ENCODE data around the gene ATG2A. TPM values are rescaled to one million over a fixed set of nuclear protein-coding genes. Genes with fewer than 3 reads are reported as not detected.

Gene ATG2A
- total and polyA plus RNA-seq, 9 of the 15 experiments (the other 6 are each of a cell fraction or from before 2014, with no cell fraction given) = 0.25 to 45.9 (median 5.2) TPM

- TF ChIP-seq ZBTB40 (IDR thresholded peaks at IDR 0.05) = no peak
- TF ChIP-seq ZBTB40 (CRISPR knock-in tag; IDR thresholded peaks at IDR 0.05) = 0 out of 2 replicates have a peak, but pooled peaks have one; percentile 14
- TF ChIP-seq YY1 (IDR thresholded peaks at IDR 0.05; ENCODE audit: borderline replicate concordance in 1 of 3, control insufficient read depth in 1 of 3, extremely low read depth in 1 of 3, insufficient read depth in 3 of 3, insufficient read length in 1 of 3, insufficient replicate concordance in 2 of 3, low read depth in 1 of 3, low read length in 2 of 3) = peak in 1 of 3 experiments; percentile 45
- no peak for TF ChIP-seq CEBPB (tag; IDR thresholded peaks at IDR 0.05)
- 0 out of 2 replicates have a peak, but pooled peaks have one; percentile 44 for TF ChIP-seq ZBTB2 (IDR thresholded peaks at IDR 0.05)
- TF ChIP-seq MYNN (IDR thresholded peaks at IDR 0.05) = 0 out of 2 replicates have a peak, but pooled peaks have one; percentile 44
- TF ChIP-seq MYNN (CRISPR knock-in tag; IDR thresholded peaks at IDR 0.05) = no peak
- peak; percentile 8; the same call in 1 of the 2 replicates for TF ChIP-seq OTX1 (CRISPR knock-in tag; IDR thresholded peaks at IDR 0.05)
- TF ChIP-seq CXXC5 (CRISPR knock-in tag; IDR thresholded peaks at IDR 0.05) = peak; percentile 55
- TF ChIP-seq ARID1B (IDR thresholded peaks at IDR 0.05) = peak; percentile 38
- TF ChIP-seq ZNF778 (CRISPR knock-in tag; IDR thresholded peaks at IDR 0.05) = no peak
- peak; percentile 98 for TF ChIP-seq DEAF1 (CRISPR knock-in tag; IDR thresholded peaks at IDR 0.05)
These were observed 69.9 kb downstream of the ATG2A start (continued) for GRCh38 chr11:64846998-64847666.

Measured in K562 (cell line).